Loucy (cell line): ENCODE measurements around the gene CYB5B.

Experiments used
- H2AFZ ChIP-seq: fragments of 200-600 bp; sonication (generic); 2 replicates; pipeline ENCODE4 v1.6.0; 2016; ENCODE audit warnings: antibody characterized with exemption, mild to moderate bottlenecking, low read length, moderate library complexity
- H3F3A ChIP-seq: fragments of 200-600 bp; 2 replicates; pipeline ENCODE4 v1.6.0; 2016; ENCODE audit warnings: antibody characterized with exemption, low read depth, mild to moderate bottlenecking
- H3K27me3 ChIP-seq: fragments of 200-600 bp; sonication (generic); 2 replicates; pipeline ENCODE4 v1.6.1; 2014; ENCODE audit warnings: low read length, mild to moderate bottlenecking; ENCODE audit not compliant: insufficient read depth, poor library complexity, severe bottlenecking
- H3K36me3 ChIP-seq: fragments of 200-600 bp; sonication (generic); 2 replicates; pipeline ENCODE4 v1.6.1; 2016; ENCODE audit warnings: low read length; ENCODE audit not compliant: insufficient read depth
- H3K4me1 ChIP-seq: fragments of 200-600 bp; sonication (generic); 2 replicates; pipeline ENCODE4 v1.5.1; 2014; ENCODE audit warnings: low read length, mild to moderate bottlenecking; ENCODE audit not compliant: insufficient read depth, poor library complexity, severe bottlenecking
- H3K4me2 ChIP-seq: fragments of 200-600 bp; sonication (generic); 2 replicates; pipeline ENCODE4 v1.6.0; 2014; ENCODE audit warnings: antibody characterized with exemption, low read length, low read depth, mild to moderate bottlenecking; ENCODE audit not compliant: poor library complexity, severe bottlenecking
- H3K4me3 ChIP-seq: fragments of 200-600 bp; sonication (generic); 2 replicates; pipeline ENCODE4 v1.5.1; 2014; ENCODE audit warnings: low read length, mild to moderate bottlenecking, mixed read lengths; ENCODE audit not compliant: poor library complexity, severe bottlenecking
- H3K79me2 ChIP-seq: fragments of 200-600 bp; sonication (generic); 2 replicates; pipeline ENCODE4 v1.6.1; 2014; ENCODE audit warnings: low read length; ENCODE audit not compliant: insufficient read depth
- H3K9ac ChIP-seq: fragments of 200-600 bp; sonication (generic); 2 replicates; pipeline ENCODE4 v1.6.0; 2014; ENCODE audit warnings: mild to moderate bottlenecking, low read depth, low read length, moderate library complexity; ENCODE audit not compliant: poor library complexity, severe bottlenecking
- H3K9me2 ChIP-seq: fragments of 200-600 bp; sonication (generic); replicated peaks from 2 replicates; pipeline ENCODE4 v1.6.1; 2016; ENCODE audit warnings: low read depth, low read length, mixed read lengths
- H3K9me3 ChIP-seq: fragments of 200-600 bp; sonication (generic); 2 replicates; pipeline ENCODE4 v1.6.1; 2014; ENCODE audit warnings: mild to moderate bottlenecking, antibody characterized with exemption, low read length, low read depth; ENCODE audit not compliant: insufficient read depth
- H4K20me1 ChIP-seq: fragments of 200-600 bp; sonication (generic); 2 replicates; pipeline ENCODE4 v1.6.0; 2014; ENCODE audit warnings: antibody characterized with exemption, low read length, mild to moderate bottlenecking; ENCODE audit not compliant: insufficient read depth, poor library complexity, severe bottlenecking
- CTCF ChIP-seq: fragments of 200-600 bp; sonication (generic); conservative IDR thresholded peaks from 2 replicates; pipeline ENCODE4 v1.5.1; 2014; ENCODE audit warnings: mild to moderate bottlenecking, antibody characterized with exemption, low read length
- EZH2phosphoT487 ChIP-seq: fragments of 200-600 bp; IDR thresholded peaks from 2 replicates; pipeline ENCODE4 v1.6.1; 2018; ENCODE audit warnings: antibody characterized with exemption, mild to moderate bottlenecking, moderate library complexity, borderline replicate concordance

The CYB5B gene

GRCh38 chr16:69498926-69499325, 74.5 kb downstream of the CYB5B start:
- H4K20me1 ChIP-seq = no peaks in the 10 kb centered on the region
- H3K4me2 ChIP-seq = no peak overlapping the region
- H3K9ac ChIP-seq = no peak overlapping the region
- H3K4me1 ChIP-seq = no peaks in the 10 kb centered on the region
- no peaks in the 10 kb centered on the region for H3K27me3 ChIP-seq
- no peak overlapping the region for H2AFZ ChIP-seq
- H3K9me3 ChIP-seq = no peaks in the 10 kb centered on the region
- TF ChIP-seq CTCF = no peak
- no peak for TF ChIP-seq EZH2phosphoT487
- no peaks in the 10 kb centered on the region for H3F3A ChIP-seq
- no peaks in the 10 kb centered on the region for H3K9me2 ChIP-seq
- no peaks in the 10 kb centered on the region for H3K79me2 ChIP-seq
- H3K4me3 ChIP-seq = no peak overlapping the region
- H3K36me3 ChIP-seq = no peaks in the 10 kb centered on the region

GRCh38 chr16:69499541-69500230, 75.3 kb downstream of the CYB5B start:
- TF ChIP-seq CTCF = no peak
- no peak for TF ChIP-seq EZH2phosphoT487
- Histone ChIP-seq H3K27me3 (no peaks in the 10 kb centered on the region), H3K9ac (no peak overlapping the region), H3K4me3 (no peak overlapping the region), H3K79me2 (no peaks in the 10 kb centered on the region), H3K4me2 (no peak overlapping the region), H3K9me2 (no peaks in the 10 kb centered on the region), H2AFZ (no peak overlapping the region), H3F3A (no peaks in the 10 kb centered on the region), H3K4me1 (no peaks in the 10 kb centered on the region), H3K9me3 (no peaks in the 10 kb centered on the region), H4K20me1 (no peaks in the 10 kb centered on the region), H3K36me3 (no peaks in the 10 kb centered on the region)

- H3K36me3 ChIP-seq = no peaks in the 10 kb centered on the region
- no peaks in the 10 kb centered on the region for H3K9me2 ChIP-seq
- no peak overlapping the region for H3K4me2 ChIP-seq
- H3F3A ChIP-seq = no peaks in the 10 kb centered on the region
- TF ChIP-seq EZH2phosphoT487 (no peak), CTCF (no peak)
- no peaks in the 10 kb centered on the region for H3K27me3 ChIP-seq
- H3K4me1 ChIP-seq = no peaks in the 10 kb centered on the region
- no peaks in the 10 kb centered on the region for H3K9me3 ChIP-seq
- H4K20me1 ChIP-seq = no peaks in the 10 kb centered on the region
- H3K9ac ChIP-seq = no peak overlapping the region
- no peak overlapping the region for H2AFZ ChIP-seq
- no peak overlapping the region for H3K4me3 ChIP-seq
- H3K79me2 ChIP-seq = no peaks in the 10 kb centered on the region
Measured at GRCh38 chr16:69500496-69500895, 76.1 kb downstream of the CYB5B start.
